GM06990 (cell line): ENCODE measurements around the gene CHCHD6.

Experiments used
- DNase-seq: peaks from one replicate; pipeline ENCODE4 v3.0.0-alpha.2; 2011; ENCODE audit not compliant: insufficient read length; ENCODE audit errors: extremely low read depth
- H3K27me3 ChIP-seq: replicated peaks from 2 replicates; pipeline ENCODE4 v1.6.0; 2011; ENCODE audit warnings: low read length; ENCODE audit not compliant: control insufficient read depth, insufficient read depth
- H3K36me3 ChIP-seq: 2 replicates; pipeline ENCODE4 v1.5.1; 2011; ENCODE audit warnings: low read length; ENCODE audit not compliant: control insufficient read depth, insufficient read depth
- H3K4me3 ChIP-seq: replicated peaks from 2 replicates; pipeline ENCODE4 v1.5.1; 2011; ENCODE audit warnings: low read depth, mild to moderate bottlenecking, control low read depth, low read length
- TF ChIP-seq, protein P1 (sequence below): IDR thresholded peaks from 2 replicates; pipeline ENCODE4 v1.5.1; 2011; ENCODE audit warnings: low read length, control low read depth, mild to moderate bottlenecking, inconsistent platforms; ENCODE audit not compliant: insufficient read depth, poor library complexity, severe bottlenecking

CHCHD6 gene

DNA sequence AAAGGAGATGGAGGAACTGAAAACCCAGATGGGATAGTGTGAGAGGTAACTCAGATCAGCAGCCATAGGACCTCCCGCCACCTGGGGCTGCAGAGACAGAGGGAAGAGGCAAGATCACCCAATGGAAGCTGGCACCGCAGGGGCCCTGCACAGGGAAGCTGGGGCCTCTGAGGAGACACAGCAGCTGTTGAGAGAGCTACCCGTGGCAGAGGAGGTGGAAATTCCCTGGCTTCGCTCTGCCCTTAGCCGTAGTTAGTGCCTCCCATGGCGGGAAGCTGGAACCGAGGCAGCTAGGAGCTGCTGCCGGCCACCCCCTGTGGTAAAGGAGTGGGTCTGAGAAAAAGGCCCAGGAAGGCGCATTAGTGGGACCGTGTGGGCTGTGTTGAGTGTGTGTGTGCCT lies 260.9 kb downstream of the CHCHD6 start:
- H3K36me3 ChIP-seq = no peaks in the 10 kb centered on the region
- no peak overlapping the region for H3K4me3 ChIP-seq
- H3K27me3 ChIP-seq = no peaks in the 10 kb centered on the region; the same call in 1 of the 2 replicates
- DNase-seq = no peak
- TF ChIP-seq, protein P1, sequence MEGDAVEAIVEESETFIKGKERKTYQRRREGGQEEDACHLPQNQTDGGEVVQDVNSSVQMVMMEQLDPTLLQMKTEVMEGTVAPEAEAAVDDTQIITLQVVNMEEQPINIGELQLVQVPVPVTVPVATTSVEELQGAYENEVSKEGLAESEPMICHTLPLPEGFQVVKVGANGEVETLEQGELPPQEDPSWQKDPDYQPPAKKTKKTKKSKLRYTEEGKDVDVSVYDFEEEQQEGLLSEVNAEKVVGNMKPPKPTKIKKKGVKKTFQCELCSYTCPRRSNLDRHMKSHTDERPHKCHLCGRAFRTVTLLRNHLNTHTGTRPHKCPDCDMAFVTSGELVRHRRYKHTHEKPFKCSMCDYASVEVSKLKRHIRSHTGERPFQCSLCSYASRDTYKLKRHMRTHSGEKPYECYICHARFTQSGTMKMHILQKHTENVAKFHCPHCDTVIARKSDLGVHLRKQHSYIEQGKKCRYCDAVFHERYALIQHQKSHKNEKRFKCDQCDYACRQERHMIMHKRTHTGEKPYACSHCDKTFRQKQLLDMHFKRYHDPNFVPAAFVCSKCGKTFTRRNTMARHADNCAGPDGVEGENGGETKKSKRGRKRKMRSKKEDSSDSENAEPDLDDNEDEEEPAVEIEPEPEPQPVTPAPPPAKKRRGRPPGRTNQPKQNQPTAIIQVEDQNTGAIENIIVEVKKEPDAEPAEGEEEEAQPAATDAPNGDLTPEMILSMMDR = no peak

DNA sequence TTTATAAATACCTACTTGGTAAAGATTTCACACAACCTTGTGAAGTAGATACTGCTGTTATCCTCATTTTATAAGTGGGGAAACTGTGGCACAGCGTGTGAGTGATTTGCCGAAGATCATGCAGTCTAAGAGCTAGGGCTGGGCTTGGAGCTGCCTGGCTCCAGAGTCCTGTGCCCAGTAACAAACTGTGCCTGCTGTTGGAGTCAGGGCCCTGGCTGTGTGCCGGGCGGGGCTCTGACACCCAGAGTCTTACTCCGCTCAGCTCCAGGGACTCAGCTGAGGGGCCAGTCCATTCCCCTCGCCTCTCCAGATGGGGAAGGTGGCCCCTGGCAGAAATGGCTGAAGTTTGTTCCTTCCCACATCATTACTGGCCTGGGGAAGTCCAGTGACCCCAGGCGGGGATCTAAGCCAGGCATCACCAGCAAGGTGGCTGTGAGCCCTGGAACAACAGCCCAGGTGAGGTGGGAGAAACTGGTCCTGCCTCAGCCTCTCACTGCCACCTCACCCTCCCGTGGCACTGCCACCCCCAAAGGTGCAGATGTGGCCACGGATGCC lies 261.6 kb downstream of the CHCHD6 start:
- no peaks in the 10 kb centered on the region; the same call in 1 of the 2 replicates for H3K27me3 ChIP-seq
- H3K36me3 ChIP-seq = no peaks in the 10 kb centered on the region
- TF ChIP-seq, protein P1 = no peak
- no peak for DNase-seq
- H3K4me3 ChIP-seq = no peak overlapping the region

DNA sequence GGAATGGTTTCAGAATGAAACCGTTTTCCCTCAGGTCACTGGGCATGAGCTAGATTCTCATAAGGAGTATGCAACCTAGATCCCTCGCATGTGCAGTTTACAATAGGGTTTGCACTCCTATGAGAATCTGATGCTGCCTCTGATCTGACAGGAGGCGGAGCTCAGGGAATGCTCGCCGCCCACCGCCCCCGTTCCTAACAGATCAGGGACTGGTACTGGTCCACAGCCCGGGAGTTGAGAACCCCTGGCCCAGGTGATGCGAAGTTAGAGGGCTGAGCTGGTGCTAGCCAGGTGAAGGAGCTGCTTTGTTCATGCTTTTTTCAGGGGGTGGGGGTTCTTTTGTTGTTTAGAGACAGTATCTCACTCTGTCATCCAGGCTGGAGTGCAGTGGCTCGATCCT lies 263.3 kb downstream of the CHCHD6 start:
- H3K4me3 ChIP-seq = no peak overlapping the region
- no peak for DNase-seq
- TF ChIP-seq, protein P1 = no peak

DNA sequence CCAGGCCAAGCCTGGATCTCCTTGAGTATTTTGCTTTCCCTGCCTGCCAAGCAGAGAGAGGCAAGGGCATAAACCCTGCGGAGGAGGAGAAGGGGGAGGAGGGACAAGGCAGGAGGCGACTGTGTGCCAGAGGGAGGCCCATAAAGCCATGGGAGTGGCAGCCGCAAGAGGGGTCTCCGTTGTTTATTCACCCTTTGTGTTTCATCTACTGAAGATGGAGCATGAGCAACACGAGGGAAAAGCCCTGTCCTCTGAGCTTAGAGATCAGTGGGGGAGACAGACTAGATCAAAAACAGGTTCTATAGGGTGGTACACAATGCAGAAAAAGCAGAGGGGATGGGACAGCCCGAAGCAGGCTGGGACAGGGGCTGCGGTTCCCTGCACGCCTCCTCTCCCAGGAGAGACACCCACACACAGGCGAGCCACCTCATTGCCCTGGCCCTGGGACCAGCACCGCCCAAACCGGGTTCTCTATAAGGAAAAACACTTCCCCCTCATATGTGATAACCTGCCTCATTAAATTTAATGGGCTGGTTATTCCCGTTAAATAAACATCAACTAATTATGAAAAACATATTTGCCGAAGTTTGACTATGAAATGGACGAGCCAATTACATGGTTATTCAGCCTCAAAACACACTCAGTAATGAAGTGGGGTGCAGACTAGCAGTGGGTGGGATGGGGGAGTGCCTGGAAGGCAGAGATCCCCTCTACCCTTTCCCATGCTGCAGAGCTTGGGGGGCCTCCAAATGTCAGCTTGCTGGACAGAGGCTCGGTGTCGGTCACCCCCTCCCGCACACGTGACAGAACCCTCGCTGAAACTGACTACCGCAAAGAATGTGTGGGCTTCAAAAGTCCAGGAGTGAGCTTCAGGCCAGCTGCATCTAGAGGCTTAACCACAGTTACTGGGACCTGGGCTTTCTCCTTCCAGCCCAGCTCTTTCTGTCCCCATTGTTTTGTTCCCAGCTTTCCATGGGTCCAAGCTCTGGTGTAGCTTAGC lies 264.7 kb downstream of the CHCHD6 start:
- H3K4me3 ChIP-seq = no peak overlapping the region
- H3K27me3 ChIP-seq = no peaks in the 10 kb centered on the region; the same call in 1 of the 2 replicates
- DNase-seq = no peak
- H3K36me3 ChIP-seq = no peaks in the 10 kb centered on the region
- TF ChIP-seq, protein P1 = no peak

More for the DNA sequence above, 263.3 kb downstream of the CHCHD6 start:
- Histone ChIP-seq H3K27me3 (no peaks in the 10 kb centered on the region; the same call in 1 of the 2 replicates), H3K36me3 (no peaks in the 10 kb centered on the region)

DNA sequence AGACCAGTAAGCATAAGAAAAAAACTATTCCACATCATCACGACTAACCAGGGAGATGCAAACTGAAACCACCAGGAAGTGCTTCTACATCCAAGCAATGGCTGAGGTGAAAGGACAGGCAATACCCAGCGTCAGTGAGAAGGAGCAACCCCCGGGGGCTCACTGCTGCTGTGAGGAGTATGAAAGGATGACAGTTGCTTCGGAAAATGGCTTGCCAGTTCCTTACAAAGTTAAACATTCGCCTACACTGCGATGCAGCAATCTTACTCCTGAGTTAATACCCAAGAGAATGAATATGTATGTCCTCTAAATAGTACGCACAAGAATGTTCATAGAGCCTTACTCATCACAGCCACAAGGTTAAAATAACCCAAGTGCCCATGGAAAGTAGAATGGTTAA lies 265.5 kb downstream of the CHCHD6 start:
- H3K27me3 ChIP-seq = no peaks in the 10 kb centered on the region; the same call in 1 of the 2 replicates
- DNase-seq = no peak
- TF ChIP-seq, protein P1 = no peak
- no peaks in the 10 kb centered on the region for H3K36me3 ChIP-seq
- no peak overlapping the region for H3K4me3 ChIP-seq
